ENCODE measurements around the gene FMR1NB. TPM values are rescaled to one million over a fixed set of nuclear protein-coding genes. Genes with fewer than 3 reads are reported as not detected.

FMR1NB gene
- polyA plus RNA-seq, 1 donor from 2014 or later = not detected

DNA sequence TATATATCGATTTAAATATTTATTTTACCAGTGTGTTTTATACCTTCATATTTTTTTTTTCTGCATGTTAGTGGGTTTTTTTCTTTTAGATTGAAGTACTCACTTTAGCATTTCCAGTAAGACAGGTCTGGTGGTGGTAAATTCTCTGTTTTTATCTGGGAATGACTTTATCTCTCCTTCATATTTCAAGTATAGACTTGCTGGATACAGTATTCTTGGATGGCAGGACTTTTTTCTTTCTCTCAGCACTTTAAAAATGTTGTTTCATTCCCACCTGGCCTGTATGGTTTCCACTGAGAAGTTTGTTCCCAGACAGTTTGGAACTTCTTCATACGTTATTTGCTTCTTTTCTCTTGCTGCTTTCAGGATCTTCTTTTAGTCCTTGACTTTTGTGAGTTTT is 86.1 kb downstream of the FMR1NB start:
- Histone ChIP-seq H2AFZ (ENCODE audit: low read depth, low read length) (no peak overlapping the region), H3K9me2 (ENCODE audit: insufficient read depth, low read length) (no peaks in the 10 kb centered on the region), H3K4me3 (ENCODE audit: low read length) (no peak overlapping the region), H3K36me3 (ENCODE audit: insufficient read depth, low read length) (no peaks in the 10 kb centered on the region), H3K9me3 (ENCODE audit: low read length) (no peaks in the 10 kb centered on the region), H3K27ac (ENCODE audit: low read length) (no peak overlapping the region), H3K4me2 (ENCODE audit: low read length) (no peak overlapping the region), H3K79me2 (replicated peaks; ENCODE audit: insufficient read depth, low read length) (no peaks in the 10 kb centered on the region), H3F3A (ENCODE audit: insufficient read depth, low read length, poor library complexity, severe bottlenecking) (no peaks in the 10 kb centered on the region), H3K27me3 (ENCODE audit: insufficient read depth, low read depth, low read length) (no peaks in the 10 kb centered on the region), H3K9ac (ENCODE audit: low read length) (no peak overlapping the region), H4K20me1 (ENCODE audit: insufficient read depth) (no peaks in the 10 kb centered on the region)
- TF ChIP-seq EP300 (conservative IDR thresholded peaks at IDR 0.05; ENCODE audit: poor library complexity, severe bottlenecking) (no peak), SMC3 (conservative IDR thresholded peaks at IDR 0.05; ENCODE audit: poor library complexity) (no peak), EZH2 (IDR thresholded peaks at IDR 0.05; ENCODE audit: borderline replicate concordance, insufficient read depth, low read length, poor library complexity, severe bottlenecking) (no peak)

GRCh38 chrX:148069759-148070503 is 88.8 kb downstream of the FMR1NB start:
- no peaks in the 10 kb centered on the region for H3K9me3 ChIP-seq (ENCODE audit: low read length)
- no peaks in the 10 kb centered on the region for H4K20me1 ChIP-seq (ENCODE audit: insufficient read depth)
- TF ChIP-seq, protein P1, sequence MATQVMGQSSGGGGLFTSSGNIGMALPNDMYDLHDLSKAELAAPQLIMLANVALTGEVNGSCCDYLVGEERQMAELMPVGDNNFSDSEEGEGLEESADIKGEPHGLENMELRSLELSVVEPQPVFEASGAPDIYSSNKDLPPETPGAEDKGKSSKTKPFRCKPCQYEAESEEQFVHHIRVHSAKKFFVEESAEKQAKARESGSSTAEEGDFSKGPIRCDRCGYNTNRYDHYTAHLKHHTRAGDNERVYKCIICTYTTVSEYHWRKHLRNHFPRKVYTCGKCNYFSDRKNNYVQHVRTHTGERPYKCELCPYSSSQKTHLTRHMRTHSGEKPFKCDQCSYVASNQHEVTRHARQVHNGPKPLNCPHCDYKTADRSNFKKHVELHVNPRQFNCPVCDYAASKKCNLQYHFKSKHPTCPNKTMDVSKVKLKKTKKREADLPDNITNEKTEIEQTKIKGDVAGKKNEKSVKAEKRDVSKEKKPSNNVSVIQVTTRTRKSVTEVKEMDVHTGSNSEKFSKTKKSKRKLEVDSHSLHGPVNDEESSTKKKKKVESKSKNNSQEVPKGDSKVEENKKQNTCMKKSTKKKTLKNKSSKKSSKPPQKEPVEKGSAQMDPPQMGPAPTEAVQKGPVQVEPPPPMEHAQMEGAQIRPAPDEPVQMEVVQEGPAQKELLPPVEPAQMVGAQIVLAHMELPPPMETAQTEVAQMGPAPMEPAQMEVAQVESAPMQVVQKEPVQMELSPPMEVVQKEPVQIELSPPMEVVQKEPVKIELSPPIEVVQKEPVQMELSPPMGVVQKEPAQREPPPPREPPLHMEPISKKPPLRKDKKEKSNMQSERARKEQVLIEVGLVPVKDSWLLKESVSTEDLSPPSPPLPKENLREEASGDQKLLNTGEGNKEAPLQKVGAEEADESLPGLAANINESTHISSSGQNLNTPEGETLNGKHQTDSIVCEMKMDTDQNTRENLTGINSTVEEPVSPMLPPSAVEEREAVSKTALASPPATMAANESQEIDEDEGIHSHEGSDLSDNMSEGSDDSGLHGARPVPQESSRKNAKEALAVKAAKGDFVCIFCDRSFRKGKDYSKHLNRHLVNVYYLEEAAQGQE (IDR thresholded peaks at IDR 0.05; ENCODE audit: borderline replicate concordance) = no peak
- TF ChIP-seq SMC3 (conservative IDR thresholded peaks at IDR 0.05; ENCODE audit: poor library complexity) = no peak
- TF ChIP-seq POLR2AphosphoS5 (IDR thresholded peaks at IDR 0.05) = no peak
- no peak for TF ChIP-seq EP300 (conservative IDR thresholded peaks at IDR 0.05; ENCODE audit: poor library complexity, severe bottlenecking)
- TF ChIP-seq, protein P2, sequence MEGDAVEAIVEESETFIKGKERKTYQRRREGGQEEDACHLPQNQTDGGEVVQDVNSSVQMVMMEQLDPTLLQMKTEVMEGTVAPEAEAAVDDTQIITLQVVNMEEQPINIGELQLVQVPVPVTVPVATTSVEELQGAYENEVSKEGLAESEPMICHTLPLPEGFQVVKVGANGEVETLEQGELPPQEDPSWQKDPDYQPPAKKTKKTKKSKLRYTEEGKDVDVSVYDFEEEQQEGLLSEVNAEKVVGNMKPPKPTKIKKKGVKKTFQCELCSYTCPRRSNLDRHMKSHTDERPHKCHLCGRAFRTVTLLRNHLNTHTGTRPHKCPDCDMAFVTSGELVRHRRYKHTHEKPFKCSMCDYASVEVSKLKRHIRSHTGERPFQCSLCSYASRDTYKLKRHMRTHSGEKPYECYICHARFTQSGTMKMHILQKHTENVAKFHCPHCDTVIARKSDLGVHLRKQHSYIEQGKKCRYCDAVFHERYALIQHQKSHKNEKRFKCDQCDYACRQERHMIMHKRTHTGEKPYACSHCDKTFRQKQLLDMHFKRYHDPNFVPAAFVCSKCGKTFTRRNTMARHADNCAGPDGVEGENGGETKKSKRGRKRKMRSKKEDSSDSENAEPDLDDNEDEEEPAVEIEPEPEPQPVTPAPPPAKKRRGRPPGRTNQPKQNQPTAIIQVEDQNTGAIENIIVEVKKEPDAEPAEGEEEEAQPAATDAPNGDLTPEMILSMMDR (IDR thresholded peaks at IDR 0.05; ENCODE audit: poor library complexity, severe bottlenecking) = no peak
- no peak for TF ChIP-seq MXI1 (conservative IDR thresholded peaks at IDR 0.05; ENCODE audit: poor library complexity, severe bottlenecking)
- TF ChIP-seq EZH2 (IDR thresholded peaks at IDR 0.05; ENCODE audit: borderline replicate concordance, insufficient read depth, low read length, poor library complexity, severe bottlenecking) = no peak
- TF ChIP-seq TAF1 (IDR thresholded peaks at IDR 0.05; ENCODE audit: low read depth) = no peak
- no peak for TF ChIP-seq RAD21 (conservative IDR thresholded peaks at IDR 0.05)
- no peak overlapping the region for H3K4me2 ChIP-seq (ENCODE audit: low read length)
- no peak overlapping the region for H3K27ac ChIP-seq (ENCODE audit: low read length)
- no peak overlapping the region for H3K9ac ChIP-seq (ENCODE audit: low read length)
- H3K36me3 ChIP-seq (ENCODE audit: insufficient read depth, low read length) = no peaks in the 10 kb centered on the region
- no peaks in the 10 kb centered on the region for H3K79me2 ChIP-seq (replicated peaks; ENCODE audit: insufficient read depth, low read length)
- no peaks in the 10 kb centered on the region for H3K27me3 ChIP-seq (ENCODE audit: insufficient read depth, low read depth, low read length)
- H3K9me2 ChIP-seq (ENCODE audit: insufficient read depth, low read length) = no peaks in the 10 kb centered on the region
- no peak overlapping the region for H2AFZ ChIP-seq (ENCODE audit: low read depth, low read length)
- H3K4me3 ChIP-seq (ENCODE audit: low read length) = no peak overlapping the region
- no peaks in the 10 kb centered on the region for H3F3A ChIP-seq (ENCODE audit: insufficient read depth, low read length, poor library complexity, severe bottlenecking)

All from neural cell (in vitro differentiated cells).